ENCODE data around the gene PACS2. TPM values are rescaled to one million over a fixed set of nuclear protein-coding genes. Genes with fewer than 3 reads are reported as not detected.

PACS2 gene
- total and polyA plus RNA-seq, 5 donors from 2014 or later, result 0.72 to 64.0 (median 2.1) TPM

DNA sequence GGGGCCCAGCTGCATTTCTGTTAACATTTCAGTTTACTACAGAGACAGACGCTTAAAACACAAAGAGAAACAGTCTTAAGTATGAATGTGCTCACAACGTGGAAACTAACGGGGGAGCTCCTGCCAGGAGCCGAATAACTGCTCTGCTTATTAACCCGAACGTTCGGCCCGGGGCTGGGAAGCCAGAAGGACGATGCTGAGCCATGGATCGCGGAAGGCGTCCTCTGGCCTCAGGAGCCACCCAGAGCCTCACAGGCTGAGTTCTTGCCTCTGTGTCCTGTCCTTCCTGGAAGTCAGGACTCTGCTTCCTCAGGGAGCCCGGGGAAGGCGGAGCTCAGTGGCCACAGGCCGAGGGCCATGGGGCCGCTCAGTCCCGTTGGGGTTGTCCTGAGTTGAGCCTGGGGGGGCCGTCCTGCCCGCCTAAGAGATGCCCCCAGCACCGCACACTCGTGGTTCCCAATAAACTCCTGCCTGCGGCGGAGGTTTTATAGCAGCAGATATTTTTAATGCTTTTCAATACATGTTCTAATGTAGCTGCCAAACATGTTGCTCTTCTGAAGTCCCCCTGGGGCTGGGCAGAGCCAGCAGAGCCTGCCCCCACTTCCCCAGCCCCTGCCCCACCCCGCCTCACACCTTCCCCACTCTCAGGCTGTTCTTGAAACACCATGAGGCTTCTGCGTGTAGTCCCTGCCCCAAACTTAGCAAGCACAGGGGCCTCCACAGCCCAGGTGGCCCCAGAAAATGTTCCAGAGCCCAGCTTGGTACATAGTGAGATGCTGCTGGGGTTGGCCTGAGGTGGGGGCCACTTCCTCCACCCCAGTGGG is 80.4 kb downstream of the PACS2 start:
- Mint-ChIP-seq H3K4me3 (peak overlapping the region in 1 of 4 donors; percentile 26), H3K36me3 (peaks cover 4% of the 10 kb centered on the region), H3K4me1 (peaks cover 0 to 17% (median 3%) of the 10 kb centered on the region in 4 donors), H3K27me3 (no peaks in the 10 kb centered on the region), H3K27ac (peak overlapping the region in 1 of 3 donors; percentile 32), H3K9me3 (peaks cover 0 to 2% (median 0%) of the 10 kb centered on the region in 7 donors)
- no peak overlapping the region for H3K27ac ChIP-seq (ENCODE audit: insufficient read depth, low read length, poor library complexity, severe bottlenecking)
- H3K4me3 ChIP-seq (ENCODE audit: low read depth, low read length), result no peak overlapping the region
- H3K27me3 ChIP-seq (ENCODE audit: control insufficient read depth, insufficient read depth, low read length), result no peaks in the 10 kb centered on the region
- H3K36me3 ChIP-seq (ENCODE audit: control insufficient read depth, insufficient read depth, low read length), result no peaks in the 10 kb centered on the region
- ATAC-seq (ENCODE audit: low read depth in 2 of 2), result no peak
- H3K9me3 ChIP-seq (ENCODE audit: control insufficient read depth in 2 of 2, low read length in 2 of 2), result no peaks in the 10 kb centered on the region
- no peak for DNase-seq
- H3K4me1 ChIP-seq (ENCODE audit: control insufficient read depth, insufficient read depth, low read length, poor library complexity, severe bottlenecking), result peaks cover 23% of the 10 kb centered on the region

DNA sequence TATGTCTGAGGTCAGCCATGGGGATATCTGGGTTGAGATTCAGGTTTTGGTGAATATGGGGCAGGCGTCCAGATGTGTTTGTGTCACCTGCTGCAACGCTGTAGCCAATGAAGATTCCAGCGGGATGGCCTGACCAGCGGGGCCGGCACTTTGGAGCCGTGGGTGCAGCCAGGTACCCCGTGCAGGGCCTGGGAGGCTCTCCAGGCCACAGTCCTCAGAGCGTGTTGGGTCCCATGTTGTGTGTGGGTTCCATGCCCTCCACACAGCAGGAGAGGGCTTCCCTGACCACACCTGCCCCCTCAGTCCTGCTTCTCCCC is 80.9 kb downstream of the PACS2 start:
- peak overlapping the region in 1 of 3 donors; percentile 32 for H3K27ac Mint-ChIP-seq
- no peaks in the 10 kb centered on the region for H3K27me3 Mint-ChIP-seq
- no peak overlapping the region for H3K4me3 ChIP-seq (ENCODE audit: low read depth, low read length)
- H3K4me3 Mint-ChIP-seq, result peak overlapping the region in 1 of 4 donors; percentile 26
- no peaks in the 10 kb centered on the region for H3K27me3 ChIP-seq (ENCODE audit: control insufficient read depth, insufficient read depth, low read length)
- DNase-seq, result no peak
- peaks cover 0 to 18% (median 3%) of the 10 kb centered on the region in 4 donors for H3K4me1 Mint-ChIP-seq
- peaks cover 0 to 4% (median 0%) of the 10 kb centered on the region in 7 donors for H3K9me3 Mint-ChIP-seq
- ATAC-seq (ENCODE audit: low read depth in 2 of 2), result no peak
- H3K27ac ChIP-seq (ENCODE audit: insufficient read depth, low read length, poor library complexity, severe bottlenecking), result no peak overlapping the region
- H3K9me3 ChIP-seq (ENCODE audit: control insufficient read depth in 2 of 2, low read length in 2 of 2), result no peaks in the 10 kb centered on the region
- H3K36me3 ChIP-seq (ENCODE audit: control insufficient read depth, insufficient read depth, low read length), result no peaks in the 10 kb centered on the region
- peaks cover 25% of the 10 kb centered on the region for H3K4me1 ChIP-seq (ENCODE audit: control insufficient read depth, insufficient read depth, low read length, poor library complexity, severe bottlenecking)
- peaks cover 7% of the 10 kb centered on the region for H3K36me3 Mint-ChIP-seq

DNA sequence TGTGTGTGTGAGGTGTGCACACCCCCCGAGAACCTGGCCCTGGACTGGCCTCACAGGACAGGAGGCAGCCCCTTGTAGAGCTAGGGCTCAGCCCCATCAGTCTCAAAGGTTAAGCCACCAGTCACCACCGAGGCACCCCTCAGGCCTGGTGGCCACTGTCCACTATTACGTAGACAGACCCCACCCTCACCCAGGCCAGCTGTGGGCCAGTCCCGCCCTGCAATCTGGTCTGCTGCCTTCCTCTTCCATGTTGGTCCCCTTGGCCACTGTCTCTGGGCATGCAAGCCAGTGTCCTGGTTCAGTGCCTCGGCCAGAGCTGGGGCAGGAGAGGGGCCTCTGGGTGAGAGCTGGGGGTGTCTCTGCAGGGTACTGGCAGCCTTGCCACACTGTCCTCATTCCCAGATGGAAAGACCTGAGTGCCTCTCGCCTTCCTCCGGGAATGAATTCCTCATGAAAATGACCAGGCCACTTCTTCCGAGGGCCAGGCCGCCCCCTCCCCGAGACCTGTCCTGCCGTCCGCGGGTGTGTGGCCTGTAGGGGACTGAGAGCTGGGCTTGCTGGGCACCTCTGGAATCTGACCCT is 82.9 kb downstream of the PACS2 start:
- peak overlapping the region; percentile 78 to 82 (median 80) for H3K27ac Mint-ChIP-seq
- Histone ChIP-seq H3K27me3 (ENCODE audit: control insufficient read depth, insufficient read depth, low read length) (no peaks in the 10 kb centered on the region), H3K36me3 (ENCODE audit: control insufficient read depth, insufficient read depth, low read length) (peaks cover 7% of the 10 kb centered on the region), H3K4me1 (ENCODE audit: control insufficient read depth, insufficient read depth, low read length, poor library complexity, severe bottlenecking) (peaks cover 25% of the 10 kb centered on the region), H3K9me3 (ENCODE audit: control insufficient read depth in 2 of 2, low read length in 2 of 2) (no peaks in the 10 kb centered on the region), H3K27ac (ENCODE audit: insufficient read depth, low read length, poor library complexity, severe bottlenecking) (peak overlapping the region; percentile 73), H3K4me3 (ENCODE audit: low read depth, low read length) (peak overlapping the region; percentile 72)
- H3K36me3 Mint-ChIP-seq, result peaks cover 17% of the 10 kb centered on the region
- H3K4me3 Mint-ChIP-seq, result peak overlapping the region; percentile 74 to 83 (median 78)
- peaks cover 0 to 20% (median 3%) of the 10 kb centered on the region in 4 donors for H3K4me1 Mint-ChIP-seq
- DNase-seq (no peak), ATAC-seq (ENCODE audit: low read depth in 2 of 2) (no peak)
- H3K9me3 Mint-ChIP-seq, result peaks cover 0 to 11% (median 3%) of the 10 kb centered on the region in 7 donors
- H3K27me3 Mint-ChIP-seq, result no peaks in the 10 kb centered on the region

DNA sequence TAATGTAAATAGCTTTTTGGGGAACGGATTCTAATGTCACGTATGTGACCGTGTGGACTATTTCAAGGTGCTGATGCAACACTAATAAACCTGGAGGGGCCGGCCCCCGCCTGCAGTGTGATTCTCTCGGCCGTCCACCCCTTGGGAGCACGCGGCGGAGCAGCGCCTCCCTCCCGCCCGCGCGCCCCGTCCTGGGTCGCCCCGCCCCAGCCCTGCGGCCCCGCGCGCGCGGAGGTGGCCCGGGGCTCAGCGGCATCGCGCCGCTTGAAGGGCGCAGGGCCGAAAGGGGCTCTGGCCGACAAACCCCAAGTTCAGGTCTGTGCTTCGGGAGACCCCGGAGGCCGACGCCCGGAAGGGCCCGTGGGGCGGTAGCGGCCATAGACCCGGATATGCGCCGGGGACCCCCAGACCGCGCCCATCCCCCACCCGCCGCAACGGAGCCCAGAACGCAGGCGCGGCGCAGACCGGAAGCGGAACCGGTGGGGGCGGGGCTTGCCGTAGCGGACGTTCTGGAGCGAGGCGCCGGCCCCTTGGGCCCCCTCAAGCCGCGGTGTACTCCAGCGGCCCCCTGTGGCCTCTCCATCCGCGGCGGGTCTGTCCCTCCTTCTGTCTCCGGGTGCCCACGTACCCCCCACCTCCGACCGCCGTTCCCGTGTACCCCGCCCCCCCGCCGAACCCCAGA is 83.6 kb downstream of the PACS2 start, which contains the start of gene TEX22:
TEX22 (plus strand) TSS at position 495 of the 682 bp plus-strand sequence. CDS start 803 bp downstream, outside the sequence.
- Mint-ChIP-seq H3K4me3 (peak within 1 kb of the TSS; percentile 79 to 84 (median 84)), H3K36me3 (peaks cover 19% of the 10 kb centered on the region), H3K27me3 (no peaks in the 10 kb centered on the region), H3K27ac (peak within 1 kb of the TSS; percentile 80 to 86 (median 84)), H3K4me1 (peaks cover 0 to 24% (median 3%) of the 10 kb centered on the region in 4 donors), H3K9me3 (peaks cover 0 to 13% (median 3%) of the 10 kb centered on the region in 7 donors)
- DNase-seq (peak; percentile 79 to 85 (median 84)), ATAC-seq (ENCODE audit: low read depth in 2 of 2) (peak; percentile 77 to 88)
- peak within 1 kb of the TSS; percentile 72 for H3K4me3 ChIP-seq (ENCODE audit: low read depth, low read length)
- H3K27ac ChIP-seq (ENCODE audit: insufficient read depth, low read length, poor library complexity, severe bottlenecking), result peak within 1 kb of the TSS; percentile 73
- peaks cover 25% of the 10 kb centered on the region for H3K4me1 ChIP-seq (ENCODE audit: control insufficient read depth, insufficient read depth, low read length, poor library complexity, severe bottlenecking)
- no peaks in the 10 kb centered on the region for H3K27me3 ChIP-seq (ENCODE audit: control insufficient read depth, insufficient read depth, low read length)
- peaks cover 7% of the 10 kb centered on the region for H3K36me3 ChIP-seq (ENCODE audit: control insufficient read depth, insufficient read depth, low read length)
- no peaks in the 10 kb centered on the region for H3K9me3 ChIP-seq (ENCODE audit: control insufficient read depth in 2 of 2, low read length in 2 of 2)

DNA sequence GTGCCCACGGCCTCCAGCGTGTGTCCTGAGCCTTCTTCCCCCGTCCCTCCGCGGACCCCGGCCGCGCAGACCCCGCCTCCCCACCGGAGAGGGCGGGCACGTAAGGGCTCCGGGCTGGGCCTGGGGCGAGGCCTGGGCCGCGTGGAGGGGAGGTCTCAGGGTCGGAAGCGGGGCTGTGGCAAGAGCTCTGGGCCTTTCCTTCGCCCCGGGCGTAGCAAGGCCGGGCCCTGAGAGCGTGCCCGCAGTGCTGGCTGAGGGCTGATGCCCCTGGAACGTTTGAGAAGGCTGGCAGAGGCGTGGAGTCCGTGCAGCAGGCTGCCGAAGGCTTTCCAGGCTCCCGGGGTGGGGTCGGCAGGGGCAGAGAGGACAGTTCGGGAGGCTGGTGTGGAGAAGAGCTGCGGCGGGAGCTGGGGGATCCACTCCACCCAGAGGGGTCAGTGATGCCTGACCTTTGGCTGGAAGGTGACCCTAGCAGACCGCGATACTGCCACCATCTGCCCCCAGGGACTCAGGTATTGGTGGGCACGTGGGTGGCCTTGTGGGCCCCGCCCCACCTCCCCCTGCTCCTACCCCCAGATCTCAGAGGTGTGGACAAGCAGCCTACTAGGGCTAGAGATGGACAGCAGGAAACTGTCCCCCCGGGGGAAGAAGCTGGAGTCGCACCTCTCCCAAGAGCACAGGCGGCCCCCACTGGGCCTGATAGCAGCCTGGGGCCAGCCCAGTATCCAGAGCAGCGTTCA is 84.3 kb downstream of the PACS2 start:
- ATAC-seq (ENCODE audit: low read depth in 2 of 2), result peak; percentile 29 to 35
- H3K4me1 Mint-ChIP-seq, result peaks cover 0 to 24% (median 3%) of the 10 kb centered on the region in 4 donors
- Histone ChIP-seq H3K9me3 (ENCODE audit: control insufficient read depth in 2 of 2, low read length in 2 of 2) (no peaks in the 10 kb centered on the region), H3K4me3 (ENCODE audit: low read depth, low read length) (no peak overlapping the region), H3K27me3 (ENCODE audit: control insufficient read depth, insufficient read depth, low read length) (no peaks in the 10 kb centered on the region), H3K36me3 (ENCODE audit: control insufficient read depth, insufficient read depth, low read length) (peaks cover 7% of the 10 kb centered on the region), H3K27ac (ENCODE audit: insufficient read depth, low read length, poor library complexity, severe bottlenecking) (peak overlapping the region; percentile 73), H3K4me1 (ENCODE audit: control insufficient read depth, insufficient read depth, low read length, poor library complexity, severe bottlenecking) (peaks cover 25% of the 10 kb centered on the region)
- H3K27me3 Mint-ChIP-seq, result no peaks in the 10 kb centered on the region
- H3K27ac Mint-ChIP-seq, result peak overlapping the region; percentile 73 to 86 (median 84)
- peak in 1 of 3 donors; percentile 69 for DNase-seq
- peaks cover 19% of the 10 kb centered on the region for H3K36me3 Mint-ChIP-seq
- H3K9me3 Mint-ChIP-seq, result peaks cover 0 to 13% (median 3%) of the 10 kb centered on the region in 7 donors
- peak overlapping the region; percentile 79 to 84 (median 82) for H3K4me3 Mint-ChIP-seq

DNA sequence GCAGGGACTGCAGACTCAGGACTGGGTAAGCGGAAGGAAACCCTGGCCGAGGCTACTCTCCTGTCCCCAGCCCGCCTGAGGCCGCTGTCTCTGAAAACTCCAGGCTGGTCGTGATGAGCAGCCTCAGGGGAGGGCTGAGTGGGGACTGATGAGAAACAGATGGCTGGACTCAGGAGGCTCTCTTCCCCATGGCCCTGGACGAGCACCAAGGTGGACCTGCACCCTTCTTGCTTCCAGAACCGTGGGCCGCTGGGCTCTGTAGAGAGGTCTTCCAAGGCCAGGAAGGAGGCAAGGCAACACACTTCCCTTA is 84.9 kb downstream of the PACS2 start:
- Histone ChIP-seq H3K27me3 (ENCODE audit: control insufficient read depth, insufficient read depth, low read length) (no peaks in the 10 kb centered on the region), H3K9me3 (ENCODE audit: control insufficient read depth in 2 of 2, low read length in 2 of 2) (no peaks in the 10 kb centered on the region), H3K4me1 (ENCODE audit: control insufficient read depth, insufficient read depth, low read length, poor library complexity, severe bottlenecking) (peaks cover 25% of the 10 kb centered on the region), H3K27ac (ENCODE audit: insufficient read depth, low read length, poor library complexity, severe bottlenecking) (no peak overlapping the region), H3K4me3 (ENCODE audit: low read depth, low read length) (no peak overlapping the region), H3K36me3 (ENCODE audit: control insufficient read depth, insufficient read depth, low read length) (peaks cover 7% of the 10 kb centered on the region)
- H3K36me3 Mint-ChIP-seq, result peaks cover 19% of the 10 kb centered on the region
- no peaks in the 10 kb centered on the region for H3K27me3 Mint-ChIP-seq
- no peak for ATAC-seq (ENCODE audit: low read depth in 2 of 2)
- H3K4me1 Mint-ChIP-seq, result peaks cover 0 to 27% (median 3%) of the 10 kb centered on the region in 4 donors
- H3K4me3 Mint-ChIP-seq, result peak overlapping the region; percentile 79 to 84 (median 82)
- peak overlapping the region in 1 of 3 donors; percentile 56 for H3K27ac Mint-ChIP-seq
- H3K9me3 Mint-ChIP-seq, result peaks cover 0 to 13% (median 3%) of the 10 kb centered on the region in 7 donors
- no peak for DNase-seq

DNA sequence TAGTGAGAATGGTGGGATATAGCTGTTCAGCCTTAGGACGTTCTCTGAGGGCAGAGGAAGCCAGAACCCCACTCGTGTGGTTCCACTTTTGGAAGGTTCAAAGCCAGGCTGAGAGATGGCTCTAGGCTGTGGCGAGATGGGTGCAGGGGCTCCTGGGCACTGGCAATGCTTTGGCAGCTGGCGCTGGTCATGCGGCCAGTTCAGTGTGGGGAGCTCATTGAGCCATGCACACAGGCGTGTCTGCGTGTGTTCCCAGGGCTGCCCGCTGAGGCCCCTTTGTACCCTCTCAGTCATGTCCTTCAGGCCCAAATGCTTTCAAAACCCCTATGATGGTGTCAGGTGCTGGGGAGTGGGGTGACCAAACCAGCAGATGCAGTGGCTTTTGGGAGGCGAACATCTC is 85.5 kb downstream of the PACS2 start:
- Histone ChIP-seq H3K9me3 (ENCODE audit: control insufficient read depth in 2 of 2, low read length in 2 of 2) (no peaks in the 10 kb centered on the region), H3K4me3 (ENCODE audit: low read depth, low read length) (no peak overlapping the region), H3K36me3 (ENCODE audit: control insufficient read depth, insufficient read depth, low read length) (peaks cover 7% of the 10 kb centered on the region), H3K27ac (ENCODE audit: insufficient read depth, low read length, poor library complexity, severe bottlenecking) (no peak overlapping the region), H3K27me3 (ENCODE audit: control insufficient read depth, insufficient read depth, low read length) (no peaks in the 10 kb centered on the region), H3K4me1 (ENCODE audit: control insufficient read depth, insufficient read depth, low read length, poor library complexity, severe bottlenecking) (peaks cover 25% of the 10 kb centered on the region)
- Mint-ChIP-seq H3K4me3 (peak overlapping the region; percentile 79 to 84 (median 82)), H3K36me3 (peaks cover 15% of the 10 kb centered on the region), H3K4me1 (peaks cover 0 to 30% (median 5%) of the 10 kb centered on the region in 4 donors), H3K27ac (peak overlapping the region in 2 of 3 donors; percentile 28 to 62), H3K27me3 (no peaks in the 10 kb centered on the region), H3K9me3 (peaks cover 0 to 13% (median 3%) of the 10 kb centered on the region in 7 donors)
- no peak for ATAC-seq (ENCODE audit: low read depth in 2 of 2)
- DNase-seq, result no peak

All from CD4-positive, CD25-positive, alpha-beta regulatory T cell (primary cell).